Astrocyte (in vitro differentiated cells and primary cell): ENCODE data around the gene KIF7. TPM values are rescaled to one million over a fixed set of nuclear protein-coding genes. Genes with fewer than 3 reads are reported as not detected.

Experiments
- DNase-seq: peaks from one replicate; pipeline ENCODE4 v3.0.0-alpha.2; 2010; ENCODE audit warnings: low read depth
- FAIRE-seq: peaks from 2 replicates; lab custom pipeline; 2011; peaks lifted over from hg19 to GRCh38; lab: Jason Lieb, UNC
- H2AFZ ChIP-seq: 2 replicates; pipeline ENCODE4 v1.6.0; 2012; ENCODE audit warnings: low read depth, low read length, inconsistent platforms
- H3K27ac ChIP-seq: 2 replicates; pipeline ENCODE4 v1.5.1; 2011; ENCODE audit warnings: low read depth, low read length, inconsistent platforms
- H3K27me3 ChIP-seq: 2 replicates; pipeline ENCODE4 v1.6.0; 2011; ENCODE audit warnings: low read length, inconsistent platforms; ENCODE audit not compliant: insufficient read depth
- H3K36me3 ChIP-seq: 2 replicates; pipeline ENCODE4 v1.5.1; 2011; ENCODE audit warnings: low read length, inconsistent platforms; ENCODE audit not compliant: insufficient read depth
- H3K4me1 ChIP-seq: 2 replicates; pipeline ENCODE4 v1.5.1; 2011; ENCODE audit warnings: low read length, inconsistent platforms; ENCODE audit not compliant: insufficient read depth
- H3K4me2 ChIP-seq: 2 replicates; pipeline ENCODE4 v1.6.0; 2012; ENCODE audit warnings: low read length, inconsistent platforms
- H3K4me3 ChIP-seq: 2 replicates; pipeline ENCODE4 v1.5.1; 2011; ENCODE audit warnings: low read depth, mild to moderate bottlenecking, low read length, inconsistent platforms; ENCODE audit not compliant: insufficient read depth
- H3K79me2 ChIP-seq: 2 replicates; pipeline ENCODE4 v1.6.0; 2012; ENCODE audit warnings: mild to moderate bottlenecking, low read length, inconsistent platforms; ENCODE audit not compliant: insufficient read depth
- H3K9ac ChIP-seq: 2 replicates; pipeline ENCODE4 v1.6.0; 2012; ENCODE audit warnings: mild to moderate bottlenecking, low read length, inconsistent platforms
- H3K9me3 ChIP-seq: 2 replicates; pipeline ENCODE4 v1.5.1; 2012; ENCODE audit warnings: low read depth, mild to moderate bottlenecking, low read length, inconsistent platforms; ENCODE audit not compliant: insufficient read depth
- H4K20me1 ChIP-seq: 2 replicates; pipeline ENCODE4 v1.6.0; 2012; ENCODE audit warnings: low read length, inconsistent platforms; ENCODE audit not compliant: insufficient read depth
- H3K27ac Mint-ChIP-seq: one replicate; pipeline ENCODE4 v1.8.0; 2021; ENCODE audit warnings: mild to moderate bottlenecking, mixed read lengths; ENCODE audit not compliant: unreplicated experiment
- H3K27me3 Mint-ChIP-seq: one replicate; pipeline ENCODE4 v1.8.0; 2021; ENCODE audit warnings: low read depth, mixed read lengths; ENCODE audit not compliant: unreplicated experiment
- H3K36me3 Mint-ChIP-seq: one replicate; pipeline ENCODE4 v1.8.0; 2021; ENCODE audit warnings: low read depth, mixed read lengths; ENCODE audit not compliant: unreplicated experiment
- H3K4me1 Mint-ChIP-seq: one replicate; pipeline ENCODE4 v1.8.0; 2021; ENCODE audit warnings: low read depth, mixed read lengths; ENCODE audit not compliant: unreplicated experiment
- H3K4me3 Mint-ChIP-seq: one replicate; pipeline ENCODE4 v1.8.0; 2021; ENCODE audit warnings: mild to moderate bottlenecking, moderate library complexity, mixed read lengths; ENCODE audit not compliant: unreplicated experiment
- H3K9me3 Mint-ChIP-seq: one replicate; pipeline ENCODE4 v1.8.0; 2021; ENCODE audit warnings: mild to moderate bottlenecking, mixed read lengths; ENCODE audit not compliant: unreplicated experiment
- CTCF ChIP-seq: IDR thresholded peaks from 2 replicates; pipeline ENCODE4 v1.5.1; 2011; ENCODE audit warnings: low read depth, mild to moderate bottlenecking, inconsistent platforms, low read length, moderate library complexity; ENCODE audit not compliant: insufficient read depth
- EZH2 ChIP-seq: IDR thresholded peaks from 2 replicates; pipeline ENCODE4 v1.6.1; 2012; ENCODE audit warnings: mild to moderate bottlenecking, low read length, inconsistent platforms; ENCODE audit not compliant: insufficient read depth
- total RNA-seq: library from RNA; stranded (reverse); gene quantifications from 2 replicates; pipeline ENCODE4 v1.2.1, GENCODE V29; 2021

The KIF7 gene
- total RNA-seq, 1 donor from 2014 or later: 5.1 TPM

GRCh38 chr15:89641053-89641452, 14.2 kb downstream of the KIF7 start:
- peaks cover 6% of the 10 kb centered on the region for H3K36me3 ChIP-seq
- Mint-ChIP-seq H3K36me3 (peaks cover 6% of the 10 kb centered on the region), H3K9me3 (no peaks in the 10 kb centered on the region), H3K27ac (no peak overlapping the region), H3K4me1 (no peaks in the 10 kb centered on the region), H3K27me3 (no peaks in the 10 kb centered on the region), H3K4me3 (no peak overlapping the region)
- no peak overlapping the region for H2AFZ ChIP-seq
- no peak for DNase-seq
- no peaks in the 10 kb centered on the region for H3K79me2 ChIP-seq
- no peak for TF ChIP-seq EZH2
- no peak for TF ChIP-seq CTCF
- no peak overlapping the region for H3K4me2 ChIP-seq
- H3K27ac ChIP-seq: no peak overlapping the region
- H3K27me3 ChIP-seq: no peaks in the 10 kb centered on the region
- no peak for FAIRE-seq
- H4K20me1 ChIP-seq: no peaks in the 10 kb centered on the region
- H3K9ac ChIP-seq: no peak overlapping the region
- H3K4me1 ChIP-seq: no peaks in the 10 kb centered on the region
- H3K9me3 ChIP-seq: no peaks in the 10 kb centered on the region
- no peak overlapping the region for H3K4me3 ChIP-seq

- H3K4me3 Mint-ChIP-seq: no peak overlapping the region
- H3K27ac Mint-ChIP-seq: no peak overlapping the region
- FAIRE-seq (no peak), DNase-seq (no peak)
- TF ChIP-seq CTCF: no peak
- no peak for TF ChIP-seq EZH2
- Histone ChIP-seq H3K4me3 (no peak overlapping the region), H3K4me1 (no peaks in the 10 kb centered on the region), H3K79me2 (no peaks in the 10 kb centered on the region), H3K9ac (no peak overlapping the region), H3K9me3 (no peaks in the 10 kb centered on the region), H3K36me3 (peaks cover 6% of the 10 kb centered on the region), H4K20me1 (no peaks in the 10 kb centered on the region), H3K4me2 (no peak overlapping the region), H3K27me3 (no peaks in the 10 kb centered on the region), H2AFZ (no peak overlapping the region), H3K27ac (no peak overlapping the region)
- H3K27me3 Mint-ChIP-seq: no peaks in the 10 kb centered on the region
- peaks cover 6% of the 10 kb centered on the region for H3K36me3 Mint-ChIP-seq
- H3K4me1 Mint-ChIP-seq: no peaks in the 10 kb centered on the region
- H3K9me3 Mint-ChIP-seq: peaks cover 2% of the 10 kb centered on the region
Measured at GRCh38 chr15:89640245-89640644, 15.0 kb downstream of the KIF7 start.

- H3K27me3 Mint-ChIP-seq: no peaks in the 10 kb centered on the region
- no peak overlapping the region for H3K4me3 Mint-ChIP-seq
- Histone ChIP-seq H3K27me3 (no peaks in the 10 kb centered on the region), H3K4me2 (no peak overlapping the region), H3K9ac (no peak overlapping the region), H2AFZ (no peak overlapping the region), H3K36me3 (peaks cover 24% of the 10 kb centered on the region), H3K79me2 (no peaks in the 10 kb centered on the region), H3K4me1 (no peaks in the 10 kb centered on the region), H3K27ac (no peak overlapping the region), H3K9me3 (no peaks in the 10 kb centered on the region), H4K20me1 (no peaks in the 10 kb centered on the region), H3K4me3 (no peak overlapping the region)
- peaks cover 6% of the 10 kb centered on the region for H3K9me3 Mint-ChIP-seq
- no peak overlapping the region for H3K27ac Mint-ChIP-seq
- no peaks in the 10 kb centered on the region for H3K4me1 Mint-ChIP-seq
- TF ChIP-seq CTCF (no peak), EZH2 (no peak)
- FAIRE-seq: no peak
- peaks cover 37% of the 10 kb centered on the region for H3K36me3 Mint-ChIP-seq
- DNase-seq: no peak
Measured at GRCh38 chr15:89633585-89633984, 21.7 kb downstream of the KIF7 start.
